Activated gamma-delta T cell treated with Interleukin-2 at 50 U/mL for 16 hours (primary cell): ENCODE measurements around the gene EXD3.

Source experiments
- DNase-seq: peaks from one replicate; pipeline ENCODE4 v3.0.0-alpha.2; 2020

The EXD3 gene

DNA sequence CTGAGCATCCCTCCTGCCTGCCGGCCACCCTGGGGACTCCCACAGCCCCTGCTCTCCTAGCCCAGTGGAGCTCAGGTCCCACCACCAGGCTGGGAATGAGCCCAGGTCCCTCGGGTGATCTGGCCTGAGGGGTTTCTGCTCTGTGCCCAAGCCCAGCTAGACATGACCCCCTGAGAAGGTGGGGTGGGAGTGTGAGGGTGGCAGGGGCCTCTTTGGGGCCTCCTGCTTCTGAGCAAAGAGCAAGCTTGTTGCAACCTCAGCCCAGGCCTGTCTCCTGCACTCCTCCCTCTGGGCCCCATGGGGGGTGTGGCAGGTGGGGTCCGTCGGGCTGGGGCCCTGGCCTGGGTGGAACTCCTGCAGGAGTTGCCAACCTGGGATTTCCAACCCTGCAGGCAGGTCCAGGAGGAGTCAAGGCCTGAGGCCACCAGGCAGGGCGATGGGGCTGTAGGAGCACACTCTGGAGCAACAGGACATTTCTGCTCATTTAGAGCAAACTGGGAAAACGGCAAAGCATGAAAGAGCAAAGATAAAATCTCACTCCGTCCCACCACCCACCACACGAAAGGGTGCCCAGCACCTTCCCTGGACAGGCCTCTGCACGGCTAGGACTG, 109.5 kb downstream of the EXD3 start:
- DNase-seq, result no peak

DNA sequence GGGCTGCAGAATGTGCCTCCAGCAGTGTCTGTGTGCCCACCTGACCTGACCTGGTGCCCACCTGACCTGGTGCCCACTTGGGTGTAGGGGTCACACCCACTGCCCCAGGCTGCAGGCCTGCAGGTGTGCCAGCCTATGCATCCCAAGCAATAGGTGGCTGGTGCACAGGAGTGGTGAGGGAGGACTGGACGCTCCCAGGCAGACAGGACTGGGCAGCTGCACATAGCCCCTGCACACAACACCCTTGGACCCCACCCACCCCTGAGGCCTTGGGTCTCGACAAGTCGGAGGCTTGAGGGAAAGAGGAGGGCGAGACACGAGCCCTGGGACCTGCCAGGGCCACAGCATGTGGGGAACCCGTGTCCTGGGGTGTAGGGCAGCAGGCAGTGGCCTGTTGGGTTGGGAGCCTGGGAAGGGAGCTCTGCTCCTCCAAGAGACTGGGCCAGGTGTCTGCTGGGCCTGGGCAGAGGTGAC, 110.1 kb downstream of the EXD3 start:
- DNase-seq, result no peak

DNA sequence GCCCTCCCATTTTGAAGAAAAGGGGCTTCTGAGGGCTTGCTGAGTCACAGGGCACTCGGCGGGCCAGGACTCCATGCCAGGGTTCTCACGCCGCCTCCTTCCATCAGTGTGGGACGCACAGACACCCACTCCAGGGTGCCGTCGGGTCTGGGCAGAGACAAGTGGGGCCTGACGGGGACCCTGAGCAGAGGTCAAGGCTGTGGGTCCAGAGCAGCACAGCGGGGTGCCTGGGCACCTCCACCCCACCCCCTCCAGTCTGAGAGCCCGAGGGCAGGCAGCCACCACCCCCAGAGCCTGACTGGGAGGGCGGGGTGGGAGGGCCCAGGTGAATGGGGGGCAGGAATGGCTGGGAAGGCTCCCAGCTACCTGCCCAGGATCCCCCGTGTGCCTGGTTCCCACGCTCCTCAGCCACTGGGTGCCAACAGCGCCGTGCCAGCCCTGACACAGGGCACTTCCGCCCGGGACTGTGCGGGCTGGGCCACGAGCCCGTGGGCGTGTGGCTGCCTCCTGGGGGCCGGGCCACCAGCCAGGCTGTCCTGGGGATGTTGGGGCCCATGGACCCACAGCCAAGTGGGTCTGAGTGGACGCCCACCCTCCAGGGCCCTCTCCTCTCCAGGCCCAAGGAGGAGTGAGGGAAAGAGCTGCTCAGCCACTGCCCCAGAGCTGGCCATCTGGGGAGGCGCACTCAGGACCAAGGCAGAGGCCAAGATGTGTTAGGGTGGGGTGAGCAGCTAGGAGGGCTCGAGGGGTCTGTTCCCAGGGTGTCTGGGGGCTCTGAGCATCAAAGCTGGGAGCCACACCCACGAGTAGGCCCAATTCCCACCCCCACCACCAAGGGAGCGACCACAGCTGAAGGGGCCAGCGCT, 110.7 kb downstream of the EXD3 start:
- DNase-seq, result no peak

DNA sequence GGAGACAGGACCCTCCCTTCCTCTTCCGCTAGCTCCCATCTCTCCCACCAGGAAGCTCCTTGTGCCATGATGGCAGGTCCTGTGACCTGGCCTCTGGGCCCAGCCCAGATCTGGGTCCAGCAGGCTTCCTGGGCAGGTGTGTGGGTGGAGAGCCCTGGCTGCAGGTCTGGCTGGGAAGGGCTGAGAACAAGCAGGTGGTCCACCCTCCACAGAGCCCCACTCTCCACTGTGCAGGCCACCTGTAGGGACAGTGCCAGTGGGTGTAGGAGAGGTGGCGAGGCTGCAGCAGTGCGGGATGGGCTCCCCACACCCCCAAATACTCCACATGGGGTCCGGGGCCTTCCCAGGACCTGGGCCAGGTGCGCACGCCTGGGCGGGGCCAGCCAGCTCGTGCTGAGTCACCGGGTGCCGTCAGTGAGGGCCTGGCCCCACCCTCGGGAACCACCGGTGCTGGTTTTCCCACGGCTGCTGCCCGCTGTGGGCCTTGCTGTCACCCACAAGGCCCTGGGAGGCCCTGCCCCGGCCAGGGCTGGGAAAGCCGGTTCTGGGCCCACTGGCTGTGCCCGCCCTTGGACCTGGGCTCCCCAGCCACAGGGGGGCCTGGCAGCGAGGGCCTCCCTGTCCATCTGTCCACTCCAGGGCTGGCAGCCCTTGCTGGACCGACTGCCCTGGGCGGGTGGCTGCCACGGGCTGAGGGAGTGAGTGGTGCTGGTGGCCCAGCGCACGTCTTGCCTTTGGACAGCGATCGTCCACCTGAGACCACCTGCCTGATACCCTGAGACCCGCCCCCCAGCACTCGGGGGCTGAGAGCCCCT, 111.6 kb downstream of the EXD3 start:
- no peak for DNase-seq

DNA sequence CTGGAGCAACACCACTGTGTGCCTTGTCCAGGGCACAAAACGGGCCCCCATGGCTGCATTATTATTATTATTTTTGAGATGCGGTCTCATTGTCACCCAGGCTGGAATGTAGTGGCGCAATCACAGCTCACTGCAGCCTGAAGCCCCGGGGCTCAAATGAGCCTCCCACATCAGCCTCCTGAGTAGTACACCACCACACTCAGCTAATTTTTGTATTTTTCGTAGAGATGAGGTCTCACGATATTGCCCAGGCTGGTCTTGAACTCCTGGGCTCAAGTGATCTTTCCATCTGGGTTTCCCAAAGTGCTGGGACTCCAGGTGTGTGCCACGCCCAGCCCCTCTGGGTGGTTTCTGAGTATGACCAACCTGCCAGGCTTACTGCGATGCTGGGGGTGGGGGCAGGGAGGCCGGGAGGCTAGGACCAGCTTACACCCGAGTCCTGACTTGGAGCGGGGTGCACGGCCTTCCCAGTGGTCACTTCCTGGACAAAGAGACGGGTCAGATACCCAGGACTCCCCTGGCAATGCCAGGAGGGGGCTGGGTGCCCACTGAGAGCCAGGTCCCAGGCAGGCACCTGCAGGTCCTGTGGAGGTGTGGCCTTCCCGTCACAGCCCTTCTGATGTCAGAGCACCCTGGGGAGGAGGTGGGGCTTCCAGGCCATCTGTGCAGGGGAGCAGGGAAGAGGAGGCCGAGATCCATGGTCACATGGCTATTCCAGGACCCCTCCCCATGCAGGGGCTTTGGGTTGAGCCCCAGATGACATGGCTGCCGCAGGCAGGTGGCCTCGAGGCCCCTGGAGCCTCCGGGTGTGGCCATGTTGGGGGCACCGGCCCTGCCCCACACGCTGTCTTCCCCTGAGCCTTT, 112.5 kb downstream of the EXD3 start:
- DNase-seq, result no peak

DNA sequence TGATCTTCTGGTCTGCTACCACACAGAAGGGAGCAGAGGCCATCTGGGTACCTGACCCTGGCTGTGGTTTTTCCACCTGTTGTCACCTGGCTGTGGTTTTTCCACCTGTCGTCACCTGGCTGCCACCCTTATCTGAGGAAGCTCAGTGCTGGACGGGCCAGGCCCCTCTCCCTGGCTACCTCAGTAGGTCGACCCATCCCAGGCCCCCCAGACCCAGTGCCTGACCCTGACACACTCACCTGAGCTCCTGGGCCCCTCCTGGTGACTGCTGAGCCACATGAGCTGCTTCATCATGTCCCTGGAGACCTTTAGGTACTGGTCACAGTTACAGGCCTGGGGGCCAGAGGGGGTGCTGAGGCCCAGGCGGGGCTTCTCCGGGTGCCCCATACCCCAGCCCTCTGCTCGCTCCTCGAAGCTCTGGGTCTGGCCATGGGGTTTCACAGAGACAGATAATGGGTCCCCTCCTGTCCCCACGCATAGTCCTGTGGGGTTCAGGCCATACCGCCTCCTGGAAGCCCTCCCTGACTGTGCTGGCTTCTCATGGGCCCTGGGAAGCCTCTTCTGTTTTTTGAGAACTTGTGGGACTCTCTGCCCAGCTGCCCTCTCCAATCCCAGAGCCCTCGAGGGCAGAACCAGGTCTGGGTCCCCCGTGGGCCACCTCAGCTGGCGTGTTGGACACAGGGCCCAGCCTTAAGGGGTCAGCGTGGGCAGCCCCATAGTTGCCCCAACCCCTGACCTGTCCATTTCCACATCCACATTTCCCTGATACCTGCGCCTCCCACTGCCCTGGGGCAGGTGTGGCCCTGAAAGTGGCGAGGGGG, 113.4 kb downstream of the EXD3 start:
- no peak for DNase-seq

DNA sequence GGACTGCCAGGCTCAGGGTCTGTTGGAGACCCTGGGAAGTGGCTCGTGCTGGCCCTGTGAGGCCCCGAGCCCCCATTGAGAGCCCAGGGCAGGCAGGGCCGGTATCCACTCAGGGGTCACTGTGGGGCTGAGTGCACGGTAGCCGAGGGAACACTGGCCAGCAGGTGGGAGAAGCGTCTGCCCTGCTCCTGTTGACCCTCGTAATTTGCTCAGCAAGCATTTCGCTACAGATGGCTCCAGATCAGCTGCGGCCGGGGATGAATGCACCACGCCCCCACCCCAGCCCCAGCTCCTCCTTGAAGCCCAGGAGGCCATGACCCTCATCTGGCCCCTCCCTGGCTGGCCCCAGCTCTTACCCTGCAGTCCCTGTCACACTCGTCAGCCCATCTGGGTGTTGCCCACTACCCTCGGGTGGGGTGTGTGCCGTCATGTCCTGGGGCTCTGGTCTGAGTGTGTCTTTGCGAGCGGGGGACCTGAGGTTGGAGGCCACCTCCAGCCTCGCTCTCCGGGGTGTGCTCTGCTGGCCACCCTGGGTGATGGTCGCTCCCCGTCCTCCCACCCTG, 114.8 kb downstream of the EXD3 start:
- DNase-seq, result no peak

DNA sequence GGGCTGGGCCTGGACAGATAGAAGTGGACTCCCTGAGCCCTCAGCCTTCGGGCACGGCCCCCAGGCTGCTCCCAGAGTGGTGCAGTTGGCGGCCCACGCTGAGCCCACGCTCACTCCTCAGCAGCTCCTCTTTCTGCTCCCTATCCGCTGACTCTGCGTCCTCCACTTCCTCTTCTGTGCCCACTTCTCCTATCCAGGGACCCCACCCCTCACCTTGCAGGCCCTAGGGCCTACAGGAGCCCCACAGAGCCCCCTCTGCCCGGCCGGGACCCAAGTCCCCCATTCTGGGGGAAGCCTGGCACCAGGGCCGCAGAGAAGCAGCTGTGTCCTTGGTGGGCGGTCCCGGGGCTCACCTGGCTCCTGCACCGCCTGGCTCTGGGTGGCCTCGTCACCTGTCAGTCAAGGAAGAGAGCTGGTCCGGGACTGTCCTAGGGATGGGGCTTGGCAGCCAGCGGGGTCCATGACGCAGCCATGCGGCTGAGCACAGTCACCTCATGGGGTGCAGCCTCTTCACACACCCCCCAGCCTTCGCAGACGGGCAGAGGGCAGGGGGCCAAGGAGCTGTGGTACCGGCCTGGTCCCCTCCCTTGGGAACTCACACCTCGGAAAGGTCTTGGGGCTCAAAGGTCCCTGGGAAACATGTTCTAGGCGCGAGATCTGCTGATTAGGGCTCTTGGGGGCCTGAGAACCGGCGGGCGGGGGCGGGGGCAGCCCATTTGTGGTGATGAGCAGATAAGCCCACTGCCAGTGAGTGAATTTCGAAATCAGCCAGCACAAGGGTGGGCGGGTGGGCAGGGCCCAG, 115.5 kb downstream of the EXD3 start:
- no peak for DNase-seq

DNA sequence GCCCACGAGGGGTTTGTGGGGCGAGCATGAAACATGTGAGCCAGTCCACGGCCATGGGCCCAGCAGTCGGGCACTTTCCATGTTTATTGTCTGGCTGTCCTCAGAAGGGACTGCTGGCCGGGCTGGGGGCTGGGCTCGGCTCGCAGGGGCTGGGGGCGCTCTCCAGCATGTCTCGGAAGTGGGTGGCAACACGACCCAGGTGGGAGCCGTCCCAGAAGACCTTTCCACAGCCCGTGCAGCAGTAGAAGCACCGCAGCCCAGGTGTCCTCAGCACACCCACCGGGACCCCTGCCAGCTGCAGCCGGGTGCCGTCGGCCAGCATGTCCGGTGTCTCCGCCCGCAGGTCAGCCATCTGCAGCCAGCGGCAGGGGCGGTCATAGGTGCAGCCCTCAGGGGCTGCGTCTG, 116.1 kb downstream of the EXD3 start:
- DNase-seq, result no peak

DNA sequence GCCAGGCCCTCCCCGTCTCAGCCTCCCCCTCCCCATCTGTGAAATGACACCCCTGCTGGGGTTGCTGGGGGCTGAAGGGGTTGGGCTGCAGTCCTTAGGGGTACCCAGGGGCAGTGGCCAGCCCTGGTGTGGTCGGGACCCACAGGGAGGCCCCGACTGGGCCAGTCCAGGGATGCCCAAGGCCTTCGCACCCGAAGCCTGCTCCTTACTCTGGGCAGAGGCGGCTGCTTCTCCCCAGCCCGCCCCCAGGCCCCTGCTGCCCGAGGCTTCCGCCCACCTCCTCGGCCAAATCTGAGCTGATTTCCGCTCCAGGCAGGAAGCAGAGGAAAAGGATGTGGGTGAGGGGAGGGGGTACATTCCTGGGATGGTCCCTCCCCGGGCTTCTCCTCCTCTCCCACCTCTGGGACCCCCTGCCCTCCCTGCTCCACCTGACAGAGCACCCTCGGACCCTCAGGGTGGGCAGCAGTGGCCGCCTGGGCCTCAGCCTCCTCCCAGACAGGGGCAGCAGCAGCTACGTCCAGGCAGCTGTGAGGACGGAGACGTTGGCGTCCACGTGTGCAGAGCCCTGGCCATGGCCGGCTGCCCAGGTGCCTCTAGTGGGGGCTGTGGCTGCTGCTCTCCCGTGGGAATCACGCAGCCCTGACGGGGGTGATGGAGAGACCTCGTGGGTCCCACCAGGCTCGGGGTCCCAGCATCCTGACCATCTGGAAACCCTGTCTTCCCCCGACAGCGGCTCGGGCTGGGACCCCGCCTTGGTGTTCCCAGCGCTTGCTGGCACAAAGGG, 116.7 kb downstream of the EXD3 start:
- DNase-seq, result no peak

DNA sequence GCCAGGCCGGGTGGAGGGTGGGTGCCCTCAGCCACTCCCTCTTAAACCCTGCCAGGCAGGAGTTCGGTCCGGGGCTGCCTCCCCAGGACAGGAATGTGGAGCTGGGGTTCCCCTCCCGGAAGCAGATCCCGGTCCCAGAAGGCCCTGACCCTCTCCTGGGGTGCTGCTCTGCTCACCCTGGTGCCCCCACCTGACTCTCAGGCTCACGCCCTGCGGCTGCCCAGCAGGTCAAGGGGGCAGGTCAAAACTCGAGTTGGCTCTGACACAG, 117.2 kb downstream of the EXD3 start:
- DNase-seq, result no peak

DNA sequence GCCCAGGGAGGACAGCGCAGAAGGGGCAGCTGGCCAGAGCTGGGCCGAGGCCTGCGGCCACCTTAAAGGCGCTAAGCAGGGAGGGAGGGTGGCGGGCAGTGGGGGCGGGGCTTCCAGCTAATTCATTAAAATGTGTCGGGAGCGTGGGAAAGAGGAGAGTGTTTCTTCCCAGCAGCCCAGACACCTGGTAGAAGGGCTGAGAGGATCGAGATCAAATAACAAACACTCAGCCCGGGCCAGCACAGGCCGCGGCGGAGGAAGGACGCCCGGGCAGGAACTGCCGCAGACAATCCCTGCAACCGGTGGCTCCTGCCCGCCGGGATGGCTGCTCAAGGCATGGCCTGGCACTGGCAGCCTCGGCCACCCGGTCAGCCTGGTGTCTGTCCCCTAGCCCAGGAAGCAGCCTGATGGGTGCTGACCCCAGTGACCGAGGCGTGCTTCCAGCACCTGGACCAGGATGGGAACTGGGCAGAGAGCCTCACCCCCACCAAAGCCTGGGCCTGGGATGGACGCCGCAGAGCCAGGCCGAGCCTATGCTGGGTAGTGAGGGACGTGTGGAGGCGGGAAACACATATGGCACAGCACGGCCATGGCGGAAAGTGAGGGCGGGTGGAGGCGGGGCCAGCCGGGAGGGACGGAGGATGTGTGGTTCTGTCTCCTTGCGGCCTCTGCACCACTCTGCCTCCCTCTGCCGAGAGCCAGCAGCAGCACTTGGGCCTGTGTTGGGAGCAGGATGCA, 117.7 kb downstream of the EXD3 start:
- DNase-seq, result peak; percentile 61

DNA sequence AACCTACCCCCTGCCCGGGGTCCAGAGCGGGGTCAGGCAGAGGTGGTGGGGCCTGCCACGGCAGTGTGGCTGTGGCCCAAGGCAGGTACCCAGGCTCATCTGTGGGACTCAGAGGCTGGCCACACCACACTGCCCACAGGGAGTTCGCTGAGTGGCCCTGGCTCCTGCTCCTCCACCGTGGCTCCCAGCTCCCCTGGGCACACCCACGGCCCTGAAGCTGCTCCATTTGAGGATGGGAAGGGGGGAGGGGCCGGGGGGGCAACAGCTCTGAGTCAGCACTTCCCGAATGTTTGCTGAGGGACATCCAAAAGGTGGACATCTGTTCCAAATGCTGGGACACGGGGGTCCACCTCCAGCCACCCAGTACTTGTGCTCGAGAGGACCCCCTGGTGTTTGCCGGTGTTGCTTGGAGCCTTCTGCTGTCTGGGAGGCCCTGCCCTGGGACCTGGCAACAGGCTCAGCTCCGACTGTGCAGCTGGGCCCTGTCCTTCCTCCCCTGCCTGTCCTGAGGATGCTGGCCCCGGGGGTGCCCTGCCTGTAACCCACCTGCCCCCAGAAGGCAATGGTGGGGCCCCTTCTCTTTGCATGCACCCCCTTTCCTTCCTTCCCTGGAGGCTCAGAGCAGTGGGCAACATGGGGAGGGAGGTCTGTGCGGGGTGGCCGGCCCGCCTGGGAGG, 118.4 kb downstream of the EXD3 start:
- DNase-seq, result no peak

DNA sequence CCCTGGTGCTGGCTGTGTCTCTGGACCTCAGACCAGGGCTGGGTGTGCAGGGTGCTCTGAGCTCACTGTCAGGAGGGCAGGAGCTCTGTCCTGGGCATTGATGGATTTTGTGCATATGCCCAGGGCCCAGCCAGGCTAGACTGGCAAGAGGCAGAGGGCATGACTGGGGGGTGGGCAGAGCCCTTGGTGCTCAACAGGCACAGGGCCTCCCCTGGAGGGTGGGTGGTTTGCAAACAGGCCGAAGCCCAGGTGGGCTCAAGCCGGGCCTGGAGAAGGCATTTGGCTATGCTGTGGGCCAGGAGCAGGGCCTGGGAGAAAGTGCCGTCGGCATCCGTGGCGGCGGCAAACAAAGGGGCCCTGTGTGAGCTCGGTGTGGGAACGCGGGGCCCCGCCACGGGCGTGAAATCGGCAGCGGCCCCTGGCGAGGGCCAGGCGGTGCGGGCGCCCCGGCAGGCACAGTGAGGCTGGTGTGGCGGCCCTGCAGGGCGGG, 119.0 kb downstream of the EXD3 start:
- no peak for DNase-seq

DNA sequence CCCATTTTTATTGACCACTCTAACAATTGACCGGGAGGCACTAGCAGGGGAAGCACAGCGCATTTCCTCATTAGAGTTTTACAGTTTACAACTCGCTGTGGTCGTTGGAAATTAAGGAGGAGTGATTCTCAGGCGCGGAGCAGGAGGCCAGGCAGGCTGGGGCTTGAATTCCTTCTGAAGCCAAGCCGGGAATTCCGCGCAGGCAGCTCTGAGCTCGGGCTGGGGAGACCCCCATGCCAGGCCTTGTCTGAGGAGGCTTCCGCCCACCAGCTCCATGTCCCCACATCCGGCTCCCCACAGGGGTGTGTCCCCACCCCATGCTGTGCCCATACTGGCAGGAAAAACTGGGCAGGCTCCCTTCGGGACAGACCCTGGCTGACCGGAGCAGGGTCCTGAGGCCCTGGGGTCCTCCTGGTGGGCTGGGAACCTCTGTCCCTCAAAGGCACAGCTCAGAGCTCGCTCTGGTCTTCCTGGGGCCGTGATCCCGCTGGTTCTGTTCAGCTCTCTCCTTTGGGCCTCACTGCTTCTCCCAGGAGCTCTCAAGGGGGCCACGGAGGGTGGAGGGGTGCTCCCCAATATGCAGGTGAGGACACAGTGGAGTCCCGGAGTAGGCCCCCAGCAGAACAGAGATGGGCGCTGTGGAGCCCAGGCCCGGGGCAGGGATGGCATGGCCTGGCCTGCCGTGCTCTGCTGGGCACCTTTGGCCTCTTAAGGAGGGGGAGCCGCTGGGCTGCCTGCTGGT, 119.6 kb downstream of the EXD3 start:
- no peak for DNase-seq

DNA sequence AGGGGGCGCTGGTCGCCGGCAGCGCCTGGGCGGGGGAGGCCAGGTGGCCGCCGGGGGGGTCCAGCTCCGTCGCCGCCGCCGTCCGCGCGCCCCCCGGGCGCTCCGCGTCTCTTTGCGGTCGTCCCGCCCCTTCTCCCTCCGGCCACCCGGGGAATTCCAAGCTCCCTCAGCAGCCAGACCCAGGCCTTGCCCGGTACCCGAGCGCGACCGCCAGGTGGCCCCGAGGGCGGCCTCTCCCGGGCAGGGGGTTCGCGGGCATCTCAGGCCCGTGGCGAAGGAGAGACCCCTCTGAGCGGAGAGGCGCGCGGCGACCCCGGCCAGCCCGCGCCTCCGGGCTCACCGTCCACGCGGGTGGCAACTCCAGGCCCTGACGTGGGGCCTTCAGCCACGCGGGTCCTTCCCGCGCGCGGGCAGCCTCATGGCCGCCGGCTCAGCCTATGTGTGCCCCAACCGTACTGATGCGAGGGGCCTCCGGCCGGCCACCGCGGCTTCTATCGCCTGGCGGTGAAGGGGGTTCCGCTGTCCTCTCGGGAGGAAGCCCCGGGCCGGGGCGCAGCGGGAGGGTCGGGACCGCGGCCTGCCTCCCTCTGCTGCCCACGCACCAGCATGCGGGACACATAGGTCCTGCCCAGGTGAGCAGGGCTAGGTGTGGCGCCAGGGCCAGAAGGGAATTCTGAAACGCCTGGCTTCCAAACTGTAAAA, 120.4 kb downstream of the EXD3 start:
- no peak for DNase-seq

DNA sequence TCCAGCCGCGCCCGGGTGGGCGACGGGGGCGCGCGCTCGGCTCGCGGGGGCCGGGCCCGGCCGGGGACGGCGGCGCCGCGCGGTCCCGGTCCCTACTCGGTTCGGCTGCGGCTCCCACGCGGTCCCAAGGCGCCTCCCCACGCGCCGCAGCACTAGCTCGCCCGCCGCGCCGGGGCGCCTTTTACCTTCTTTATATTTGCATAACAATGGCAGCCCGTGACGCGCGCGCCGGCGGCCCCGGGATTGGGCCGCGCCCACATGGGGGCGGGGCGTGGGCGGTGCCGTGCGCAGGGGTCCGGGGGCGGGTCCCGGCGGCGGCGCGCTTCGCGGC, 120.9 kb downstream of the EXD3 start, which contains the start of gene NRARP:
TSS of gene NRARP (minus strand) at position 154 of the 331 bp plus-strand sequence. CDS start 343 bp downstream, outside the sequence.
- DNase-seq, result peak; percentile 89
